CD4-positive, alpha-beta memory T cell (primary cell): Measurements from ENCODE around the gene SBF1. TPM values are rescaled to one million over a fixed set of nuclear protein-coding genes. Genes with fewer than 3 reads are reported as not detected.

Experiments
- CTCF ChIA-PET: fragments of 350-600 bp; sonication (Branson Sonifier 250); formaldehyde crosslinking; loops from one replicate; lab custom pipeline; 2021; ENCODE audit warnings: inconsistent platforms; ENCODE audit not compliant: partially characterized antibody; lab: Charles Lee
- POLR2A ChIA-PET: fragments of 350-600 bp; sonication (Branson Sonifier 250); formaldehyde crosslinking; loops from one replicate; lab custom pipeline; 2021; ENCODE audit not compliant: partially characterized antibody; lab: Charles Lee
- DNase-seq, 5 donors: peaks; one replicate each; pipeline versions ENCODE4 v3.0.0 to v3.0.0-alpha.2; 2020 to 2022; ENCODE audit warnings: mixed read lengths in 1 of 5
- H3K27ac ChIP-seq: one replicate; pipeline ENCODE4 v1.7.0; 2013; ENCODE audit warnings: low read depth, low read length
- H3K27me3 ChIP-seq: 2 replicates; pipeline ENCODE4 v1.7.0; 2013; ENCODE audit warnings: mild to moderate bottlenecking, low read length, moderate library complexity; ENCODE audit not compliant: insufficient read depth
- H3K36me3 ChIP-seq: 2 replicates; pipeline ENCODE4 v1.7.0; 2013; ENCODE audit warnings: mild to moderate bottlenecking, low read length, moderate library complexity; ENCODE audit not compliant: insufficient read depth
- H3K4me1 ChIP-seq: 2 replicates; pipeline ENCODE4 v1.7.0; 2013; ENCODE audit warnings: mild to moderate bottlenecking, low read length, moderate library complexity; ENCODE audit not compliant: insufficient read depth
- H3K4me3 ChIP-seq, 2 donors: one replicate each; pipeline ENCODE4 v1.7.0; 2013; ENCODE audit warnings: low read length in 2 of 2, mild to moderate bottlenecking in 1 of 2
- H3K9me3 ChIP-seq, 2 donors: one replicate each; pipeline ENCODE4 v1.7.0; 2013; ENCODE audit warnings: low read length in 2 of 2, control low read depth in 1 of 2; ENCODE audit not compliant: control insufficient read depth in 1 of 2
- H3K27ac Mint-ChIP-seq, 7 donors: one replicate each; pipeline ENCODE4 v1.8.0; 2020 to 2021; ENCODE audit warnings: mixed read lengths in 7 of 7, mild to moderate bottlenecking in 6 of 7, inconsistent platforms in 3 of 7, moderate library complexity in 3 of 7
- H3K27me3 Mint-ChIP-seq, 2 donors: one replicate each; pipeline ENCODE4 v1.8.0; 2020 to 2021; ENCODE audit warnings: mixed read lengths in 2 of 2
- H3K36me3 Mint-ChIP-seq, 2 donors: one replicate each; pipeline ENCODE4 v1.8.0; 2020 to 2021; ENCODE audit warnings: mixed read lengths in 2 of 2, inconsistent platforms in 1 of 2, mild to moderate bottlenecking in 1 of 2
- H3K4me1 Mint-ChIP-seq, 4 donors: one replicate each; pipeline ENCODE4 v1.8.0; 2020 to 2021; ENCODE audit warnings: mixed read lengths in 4 of 4, mild to moderate bottlenecking in 1 of 4
- H3K4me3 Mint-ChIP-seq, 8 donors: one replicate each; pipeline ENCODE4 v1.8.0; 2020 to 2021; ENCODE audit warnings: mixed read lengths in 8 of 8, mild to moderate bottlenecking in 7 of 8, moderate library complexity in 6 of 8, inconsistent platforms in 3 of 8
- H3K9me3 Mint-ChIP-seq, 8 donors: one replicate each; pipeline ENCODE4 v1.8.0; 2020 to 2021; ENCODE audit warnings: mixed read lengths in 8 of 8, mild to moderate bottlenecking in 5 of 8, inconsistent platforms in 3 of 8, moderate library complexity in 1 of 8
- intact Hi-C: fragments of 100-400 bp; cut with micrococcal nuclease; formaldehyde crosslinking; loops from one replicate; pipeline ENCODE4 v1.15.1; 2023
- polyA plus RNA-seq, 2 donors: library from polyadenylated mRNA; unstranded; fragments of 300-500 nt; fragmentation: Illumina TruSeq; gene quantifications; one replicate each; pipeline ENCODE4 v1.2.3, GENCODE V29; 2021
- total RNA-seq, 2 experiments: library from RNA; stranded (reverse); gene quantifications; one replicate each; pipeline ENCODE4 v1.2.3, GENCODE V29; 2021

The SBF1 gene
- total RNA-seq: 100 to 1,000 TPM; 217 to 221 TPM
- 10 to 100 TPM; 13.2 to 42.9 TPM for polyA plus RNA-seq

GRCh38 chr22:50474710-50475651 lies at the start of gene SBF1:
Gene SBF1 (minus strand): TSS chr22:50475035. CDS start chr22:50474840, 195 bp downstream.
- peaks cover 28 to 62% (median 40%) of the 10 kb centered on the region in 4 donors for H3K4me1 Mint-ChIP-seq
- H3K4me1 ChIP-seq: peaks cover 46% of the 10 kb centered on the region
- no peaks in the 10 kb centered on the region for H3K9me3 Mint-ChIP-seq
- peak within 1 kb of the TSS; percentile 89 to 98 (median 94) for H3K27ac Mint-ChIP-seq
- CTCF ChIA-PET: no interaction called here
- peak within 1 kb of the TSS; percentile 75 for H3K27ac ChIP-seq
- H3K27me3 Mint-ChIP-seq: no peaks in the 10 kb centered on the region
- H3K36me3 Mint-ChIP-seq: peaks cover 6 to 13% of the 10 kb centered on the region in 2 donors
- no peaks in the 10 kb centered on the region for H3K27me3 ChIP-seq
- peak within 1 kb of the TSS; percentile 73 to 79 for H3K4me3 ChIP-seq
- peaks cover 4% of the 10 kb centered on the region for H3K36me3 ChIP-seq
- H3K4me3 Mint-ChIP-seq: peak within 1 kb of the TSS; percentile 88 to 99 (median 95)
- intact Hi-C loops: loop anchor here (1.0 to 10.0 kb wide), 4 partner anchors 32 to 220 kb away; partner anchors contain the start of genes CHKB, HDAC10, LMF2 and SCO2
- DNase-seq: peak; percentile 83 to 88 (median 84)
- POLR2A ChIA-PET: interaction anchor here (0.9 to 8.1 kb wide), 6 partner anchors 24 to 146 kb away, joined by 3 to 71 read pairs (median 12); partner anchors contain the start of genes LMF2, NCAPH2 and SCO2
- H3K9me3 ChIP-seq: no peaks in the 10 kb centered on the region

- H3K27me3 ChIP-seq: no peaks in the 10 kb centered on the region
- peaks cover 14 to 38% (median 24%) of the 10 kb centered on the region in 4 donors for H3K4me1 Mint-ChIP-seq
- peak overlapping the region; percentile 86 to 94 (median 92) for H3K4me3 Mint-ChIP-seq
- H3K9me3 Mint-ChIP-seq: no peaks in the 10 kb centered on the region
- H3K27ac ChIP-seq: peak overlapping the region; percentile 96
- H3K27ac Mint-ChIP-seq: peak overlapping the region in 6 of 7 donors; percentile 84 to 97 (median 94)
- ChIA-PET POLR2A (interaction anchor here (1.0 to 9.5 kb wide), 13 partner anchors 10 to 183 kb away, joined by 3 to 321 read pairs (median 12); partner anchors contain the start of genes LMF2, NCAPH2 and SYCE3), CTCF (interaction anchor here (2.3 to 3.6 kb wide), 6 partner anchors 9 to 272 kb away, joined by 13 to 58 read pairs (median 25); partner anchors contain the start of genes HDAC10 and SYCE3)
- H3K36me3 ChIP-seq: peaks cover 33% of the 10 kb centered on the region
- DNase-seq: no peak
- H3K27me3 Mint-ChIP-seq: no peaks in the 10 kb centered on the region
- peaks cover 38% of the 10 kb centered on the region for H3K4me1 ChIP-seq
- H3K9me3 ChIP-seq: no peaks in the 10 kb centered on the region
- intact Hi-C loops: loop anchor here (2.0 kb wide), 1 partner anchor 49 kb away; the partner anchor contains the start of gene SBF1
- peaks cover 11 to 28% of the 10 kb centered on the region in 2 donors for H3K36me3 Mint-ChIP-seq
- peak overlapping the region; percentile 47 to 81 for H3K4me3 ChIP-seq
Observed at GRCh38 chr22:50523806-50524675, 49.2 kb upstream of the SBF1 start.

- no peaks in the 10 kb centered on the region for H3K27me3 ChIP-seq
- Mint-ChIP-seq H3K4me1 (peaks cover 13 to 32% (median 21%) of the 10 kb centered on the region in 4 donors), H3K27me3 (no peaks in the 10 kb centered on the region), H3K4me3 (peak overlapping the region in 4 of 8 donors; percentile 9 to 30 (median 18)), H3K27ac (peak overlapping the region in 2 of 7 donors; percentile 51 to 67), H3K36me3 (peaks cover 11 to 30% of the 10 kb centered on the region in 2 donors), H3K9me3 (no peaks in the 10 kb centered on the region)
- no peak overlapping the region for H3K27ac ChIP-seq
- intact Hi-C loops: no loop called here
- peaks cover 35% of the 10 kb centered on the region for H3K36me3 ChIP-seq
- POLR2A ChIA-PET: interaction anchor here (1.4 to 9.5 kb wide), 5 partner anchors 10 to 27 kb away, joined by 4 to 321 read pairs (median 151); partner anchors contain the start of genes LMF2 and NCAPH2
- peaks cover 32% of the 10 kb centered on the region for H3K4me1 ChIP-seq
- DNase-seq: no peak
- no peaks in the 10 kb centered on the region for H3K9me3 ChIP-seq
- CTCF ChIA-PET: interaction anchor here (0.6 kb wide), 1 partner anchor 12 kb away, joined by 3 read pairs; no protein-coding TSS in a partner anchor
- H3K4me3 ChIP-seq: no peak overlapping the region
Observed at GRCh38 chr22:50523458-50523805, 48.6 kb upstream of the SBF1 start.

GRCh38 chr22:50522806-50523438 lies 48.1 kb upstream of the SBF1 start:
- Histone ChIP-seq H3K27ac (no peak overlapping the region), H3K4me3 (no peak overlapping the region), H3K36me3 (peaks cover 39% of the 10 kb centered on the region), H3K4me1 (peaks cover 27% of the 10 kb centered on the region), H3K27me3 (no peaks in the 10 kb centered on the region), H3K9me3 (no peaks in the 10 kb centered on the region)
- Mint-ChIP-seq H3K27me3 (no peaks in the 10 kb centered on the region), H3K9me3 (no peaks in the 10 kb centered on the region), H3K4me1 (peaks cover 13 to 27% (median 19%) of the 10 kb centered on the region in 4 donors), H3K4me3 (peak overlapping the region in 4 of 8 donors; percentile 9 to 30 (median 18)), H3K27ac (peak overlapping the region in 1 of 7 donors; percentile 67), H3K36me3 (peaks cover 11 to 31% of the 10 kb centered on the region in 2 donors)
- CTCF ChIA-PET: interaction anchor here (0.6 to 1.9 kb wide), 2 partner anchors 12 to 40 kb away, joined by 3 to 6 read pairs; partner anchors contain the start of gene SYCE3
- DNase-seq: no peak
- POLR2A ChIA-PET: interaction anchor here (1.0 to 1.7 kb wide), 5 partner anchors 9 to 40 kb away, joined by 4 to 7 read pairs (median 4); partner anchors contain the start of genes LMF2, NCAPH2 and SYCE3
- intact Hi-C loops: no loop called here

GRCh38 chr22:50522208-50522805 lies 47.5 kb upstream of the SBF1 start:
- peaks cover 11 to 35% of the 10 kb centered on the region in 2 donors for H3K36me3 Mint-ChIP-seq
- CTCF ChIA-PET: interaction anchor here (1.9 kb wide), 1 partner anchor 41 kb away, joined by 6 read pairs; the partner anchor contains the start of gene SYCE3
- no peaks in the 10 kb centered on the region for H3K9me3 ChIP-seq
- no peaks in the 10 kb centered on the region for H3K27me3 Mint-ChIP-seq
- H3K4me1 Mint-ChIP-seq: peaks cover 12 to 21% (median 15%) of the 10 kb centered on the region in 4 donors
- H3K4me3 Mint-ChIP-seq: no peak overlapping the region
- no peaks in the 10 kb centered on the region for H3K9me3 Mint-ChIP-seq
- DNase-seq: no peak
- peak overlapping the region in 1 of 7 donors; percentile 12 for H3K27ac Mint-ChIP-seq
- peaks cover 45% of the 10 kb centered on the region for H3K36me3 ChIP-seq
- intact Hi-C loops: no loop called here
- H3K4me3 ChIP-seq: no peak overlapping the region
- H3K27me3 ChIP-seq: no peaks in the 10 kb centered on the region
- peaks cover 23% of the 10 kb centered on the region for H3K4me1 ChIP-seq
- no peak overlapping the region for H3K27ac ChIP-seq
- POLR2A ChIA-PET: interaction anchor here (1.0 to 1.7 kb wide), 5 partner anchors 8 to 40 kb away, joined by 4 to 7 read pairs (median 4); partner anchors contain the start of genes LMF2, NCAPH2 and SYCE3
